Peyer's patch (tissue), 4 donors: Measurements from ENCODE around the gene CDK7.

Source experiments
- CTCF ChIP-seq, 6 experiments: fragments of 450-650 bp in 4 of 6; fragments of 200-600 bp in 2 of 6; sonication (generic) in 1 of 6; IDR thresholded peaks; one replicate each; pipeline ENCODE4 v1.5.1; 2017 to 2019; ENCODE audit warnings: antibody characterized with exemption in 6 of 6, mild to moderate bottlenecking in 3 of 6, moderate library complexity in 1 of 6
- POLR2A ChIP-seq, 2 donors: fragments of 450-650 bp; IDR thresholded peaks; one replicate each; pipeline ENCODE4 v1.5.1; 2017; ENCODE audit warnings: antibody characterized with exemption in 2 of 2, mild to moderate bottlenecking in 2 of 2, moderate library complexity in 2 of 2

GRCh38 chr5:69248019-69248418 is 13.3 kb downstream of the CDK7 start:
- no peak for TF ChIP-seq CTCF (IDR thresholded peaks at IDR 0.05)
- TF ChIP-seq POLR2A (IDR thresholded peaks at IDR 0.05): no peak
